T-helper 2 cell (primary cell): ENCODE results near the gene PTPRG.
A peak's percentile ranks its signal among the peaks of the same experiment; 100 is the strongest.

Experiments used
- DNase-seq, 5 experiments: peaks; one replicate each; pipeline versions ENCODE4 v3.0.0 to v3.0.0-alpha.2; 2012 to 2022

Gene PTPRG

GRCh38 chr3:61562721-61563312 is 1.4 kb downstream of the PTPRG start:
- peak in 1 of 5 experiments; percentile 21 for DNase-seq

DNA sequence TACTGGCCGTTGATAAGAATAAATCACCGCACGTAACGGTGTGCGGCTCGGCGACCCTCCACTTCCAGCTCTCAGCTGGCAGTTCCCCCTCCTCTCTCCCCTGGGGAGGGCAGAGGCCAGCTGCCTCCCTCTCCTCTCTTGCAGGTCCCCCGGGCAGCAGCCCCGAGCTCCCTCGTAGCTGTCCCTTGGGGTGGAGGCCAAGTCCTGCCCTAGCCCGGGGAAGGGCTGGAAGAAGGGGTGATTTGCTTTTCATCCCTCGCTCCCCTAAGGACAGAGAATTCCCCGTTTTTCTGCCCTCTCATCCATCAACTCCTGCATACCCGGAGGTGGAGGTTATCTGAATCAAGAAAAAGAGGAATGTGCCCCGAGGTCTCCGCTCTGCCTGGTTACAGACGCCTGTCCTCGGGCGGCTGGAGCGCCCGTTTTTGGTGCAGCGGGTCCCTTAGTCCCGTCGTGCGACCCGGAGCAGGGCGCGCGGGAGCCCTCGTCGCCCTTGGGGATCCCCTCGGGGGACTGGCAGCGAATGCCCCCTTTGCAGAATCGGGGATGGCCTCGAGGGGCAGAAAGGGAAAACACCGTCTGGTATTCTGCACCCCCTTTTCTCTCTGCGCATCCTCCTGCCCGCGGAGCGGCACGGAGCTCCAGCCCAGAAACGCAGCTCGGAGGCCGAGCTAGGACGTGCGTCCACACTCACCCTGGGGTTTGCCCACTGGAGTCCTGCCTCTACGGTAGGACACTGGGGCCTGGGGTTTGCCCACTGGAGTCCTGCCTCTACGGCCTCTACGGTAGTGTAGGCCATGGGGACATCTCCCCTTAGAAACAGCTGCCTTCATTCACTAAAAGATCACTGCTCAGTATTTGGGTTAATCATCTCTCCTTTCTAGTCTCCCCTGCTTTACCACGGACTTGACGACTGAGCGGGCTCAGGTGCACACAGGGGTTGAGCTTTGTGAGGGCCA is 2.2 kb downstream of the PTPRG start:
- DNase-seq: no peak

- peak in 1 of 5 experiments; percentile 10 for DNase-seq
These were observed 3.2 kb downstream of the PTPRG start for GRCh38 chr3:61564395-61565059.

- no peak for DNase-seq
These were observed 4.2 kb downstream of the PTPRG start for GRCh38 chr3:61565569-61565968.

- no peak for DNase-seq
These were observed 6.8 kb downstream of the PTPRG start for GRCh38 chr3:61568127-61568526.

DNA sequence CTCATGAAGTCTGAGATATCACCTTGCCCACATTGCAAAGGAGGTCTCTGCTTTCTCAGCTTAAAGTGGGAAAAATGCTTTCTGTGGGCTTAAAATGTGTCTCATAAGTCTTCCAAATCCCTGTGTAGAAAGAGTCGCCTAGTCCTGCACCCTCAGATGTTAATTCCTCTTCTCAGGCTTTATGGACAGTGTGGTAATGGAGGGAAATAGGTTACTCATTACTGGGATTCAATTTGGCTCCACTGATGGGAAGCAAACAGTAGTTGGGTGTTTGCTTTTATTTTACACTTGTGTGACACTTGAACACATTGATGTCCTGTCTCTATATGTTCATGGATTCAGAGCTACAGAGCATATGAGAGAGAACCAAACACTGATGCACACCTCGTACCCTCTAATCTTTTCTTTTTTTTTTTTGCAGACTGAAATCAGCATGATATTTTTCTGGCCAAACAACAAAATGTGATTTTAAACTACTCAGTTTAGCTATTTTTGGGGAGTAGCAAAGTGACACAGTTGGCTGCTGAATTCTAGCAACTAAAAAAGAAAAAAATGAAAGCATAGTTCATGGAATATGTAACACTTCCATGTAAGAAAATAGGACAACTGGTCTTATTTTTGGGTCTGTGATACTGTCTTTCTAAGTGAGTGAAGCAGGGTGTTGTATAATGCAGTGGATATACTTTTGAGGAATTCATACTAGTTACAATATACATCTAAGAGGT is 8.6 kb downstream of the PTPRG start:
- no peak for DNase-seq

GRCh38 chr3:61570813-61571212 is 9.4 kb downstream of the PTPRG start:
- DNase-seq: peak in 1 of 5 experiments; percentile 61

GRCh38 chr3:61571516-61572336 is 10.4 kb downstream of the PTPRG start:
- no peak for DNase-seq

GRCh38 chr3:61572879-61573278 is 11.5 kb downstream of the PTPRG start:
- DNase-seq: no peak

GRCh38 chr3:61573441-61573840 is 12.1 kb downstream of the PTPRG start:
- no peak for DNase-seq

DNA sequence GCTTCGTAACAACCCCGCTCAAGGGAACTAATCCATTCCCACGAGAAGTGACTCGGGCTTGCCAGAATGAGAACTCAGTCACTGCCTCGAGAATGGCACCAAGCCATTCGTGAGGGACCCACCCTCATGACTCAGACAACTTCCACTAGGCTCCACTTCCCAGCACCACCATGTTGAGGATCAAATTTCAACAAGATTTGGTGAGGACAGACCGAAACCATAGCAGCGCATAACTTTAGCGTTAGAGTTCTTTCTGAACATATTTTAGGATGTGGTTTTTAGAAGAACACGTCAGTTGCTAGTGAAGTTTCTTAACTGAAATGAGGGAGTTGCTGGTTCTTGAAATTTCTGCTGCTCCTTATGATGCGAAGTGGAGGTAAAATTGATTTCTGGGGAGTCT is 13.5 kb downstream of the PTPRG start:
- peak in 1 of 5 experiments; percentile 6 for DNase-seq

GRCh38 chr3:61575893-61576292 is 14.5 kb downstream of the PTPRG start:
- DNase-seq: no peak

DNA sequence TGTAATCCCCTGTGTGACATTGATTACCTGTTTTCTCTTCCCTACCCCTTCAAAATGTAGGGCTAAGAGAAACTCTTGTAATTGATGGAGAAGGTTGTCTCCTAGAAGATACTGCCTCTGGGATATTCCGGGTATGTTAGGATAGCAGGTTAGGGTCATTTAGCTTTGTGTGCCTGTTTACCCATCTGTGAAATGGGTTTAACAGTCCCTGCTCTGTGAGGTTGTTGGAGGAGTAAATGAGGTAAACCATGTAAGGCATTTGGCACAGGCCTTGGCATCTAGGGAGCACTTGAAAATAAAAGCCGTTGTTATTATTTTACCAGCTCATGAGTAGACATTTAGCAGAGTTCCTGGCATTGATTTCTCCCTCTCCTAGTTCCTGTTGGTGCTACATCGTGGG is 16.4 kb downstream of the PTPRG start:
- DNase-seq: no peak

DNA sequence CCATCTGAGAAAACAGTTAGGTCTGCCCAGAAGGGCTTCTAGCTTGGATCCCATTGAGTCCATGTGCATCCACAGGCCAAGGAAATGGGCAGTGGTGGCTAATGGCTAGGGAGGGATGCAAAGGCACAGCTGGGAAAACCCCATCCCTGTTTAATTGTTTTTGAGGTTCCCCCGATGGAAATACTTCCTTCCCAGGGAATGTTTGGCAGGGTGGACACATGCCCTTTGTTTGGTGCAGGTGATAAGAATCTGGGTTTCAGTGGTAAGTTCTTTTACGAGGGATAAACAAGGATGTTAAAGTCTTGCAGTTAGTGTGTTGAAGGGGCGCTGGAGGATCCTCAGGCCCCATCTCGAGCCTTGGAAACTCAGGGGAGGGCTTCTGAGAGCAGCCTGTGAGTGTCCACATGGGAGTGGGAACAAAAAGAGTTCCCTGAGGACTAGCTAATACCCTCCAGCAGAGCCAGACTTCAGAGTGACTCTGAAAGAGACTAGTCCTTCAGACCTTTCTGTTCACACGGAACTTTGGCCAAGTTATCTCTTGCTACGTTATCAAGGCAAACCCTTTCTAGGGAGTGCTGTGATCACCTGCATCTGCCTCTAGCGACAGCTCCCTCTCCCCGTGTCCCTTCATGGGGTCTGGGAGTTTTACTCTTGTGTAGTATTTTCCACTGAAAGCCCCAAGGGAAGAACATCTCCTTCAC is 17.4 kb downstream of the PTPRG start:
- DNase-seq: no peak

DNA sequence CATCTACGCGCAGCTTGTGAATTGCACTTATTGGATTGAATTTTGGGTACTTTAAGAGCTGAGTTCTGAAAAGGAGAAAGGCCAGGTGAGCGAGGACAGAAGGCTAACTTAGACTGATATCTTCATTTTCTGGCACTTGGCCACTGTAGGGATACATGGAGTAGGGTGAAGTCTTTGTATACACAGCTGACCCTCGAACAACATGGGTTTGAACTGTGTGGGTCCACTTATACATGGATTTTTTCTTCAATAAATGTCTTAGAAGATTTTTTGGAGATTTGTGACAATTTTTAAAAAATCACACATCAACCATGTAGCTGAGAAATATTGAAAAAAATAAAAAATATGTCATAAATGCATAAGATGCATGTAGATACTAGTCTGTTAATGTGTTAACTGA is 18.3 kb downstream of the PTPRG start:
- DNase-seq: no peak

GRCh38 chr3:61580982-61581643 is 19.7 kb downstream of the PTPRG start:
- no peak for DNase-seq

- no peak for DNase-seq
These were observed 20.9 kb downstream of the PTPRG start for GRCh38 chr3:61582287-61582686.

DNA sequence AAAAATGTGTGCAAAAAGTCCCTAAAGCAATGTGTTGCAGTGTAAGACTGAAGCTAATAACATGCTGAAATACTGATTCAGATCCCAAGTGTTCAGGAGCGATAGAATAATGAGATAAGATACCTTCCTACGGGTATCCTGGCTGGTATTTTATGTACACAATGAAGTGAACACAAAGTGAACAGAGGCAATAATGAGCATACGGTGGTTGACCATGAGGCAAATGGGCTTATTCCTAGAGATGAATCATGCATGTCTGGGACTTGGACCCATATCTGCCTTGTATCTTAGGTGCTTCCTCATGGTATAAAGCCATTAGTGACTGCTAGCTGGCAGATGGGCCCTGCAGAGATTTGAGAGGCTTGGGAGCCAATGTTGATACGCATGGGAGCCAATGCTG is 21.5 kb downstream of the PTPRG start:
- DNase-seq: no peak

- no peak for DNase-seq
These were observed 22.8 kb downstream of the PTPRG start for GRCh38 chr3:61583890-61584875.
